ENCODE data around the gene PABPC1L.
A peak's percentile ranks its signal among the peaks of the same experiment; 100 is the strongest.

Gene PABPC1L

DNA sequence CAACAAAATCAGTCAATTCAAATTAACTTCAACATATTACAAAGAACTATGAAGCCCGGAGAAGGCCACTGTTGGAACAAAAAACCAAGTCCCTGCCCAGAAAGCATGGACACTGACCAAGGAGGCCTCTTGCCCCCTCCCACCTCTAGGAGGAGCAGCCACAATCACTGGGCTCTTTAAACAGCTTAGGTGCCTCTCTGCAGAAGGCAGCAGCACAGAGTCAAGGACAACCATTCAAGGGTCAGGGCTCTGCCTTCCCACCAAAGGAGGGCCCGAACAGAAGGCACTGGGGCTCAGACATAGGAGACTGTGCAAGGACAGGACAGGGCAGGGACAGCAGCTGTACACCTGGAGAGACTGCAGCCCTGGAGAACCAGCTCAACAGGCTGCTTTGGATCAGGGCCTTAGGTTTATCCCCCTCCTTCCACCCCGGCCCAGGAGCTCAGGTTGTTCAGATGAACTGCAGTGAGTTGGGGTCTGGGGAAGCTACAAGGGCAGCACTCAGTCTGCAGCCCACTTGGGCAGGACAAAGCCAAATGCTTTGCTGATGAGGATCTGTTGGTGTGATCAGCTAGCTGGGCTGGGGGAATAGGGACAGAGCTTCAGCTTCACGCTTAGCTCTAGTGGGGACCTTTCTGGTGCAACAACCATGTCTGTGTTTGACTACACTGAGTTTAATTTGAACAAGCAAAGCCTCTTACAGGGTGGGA is 32.6 kb downstream of the PABPC1L start:
- peak; percentile 28 for DNase-seq (ENCODE audit: low read depth)

DNA sequence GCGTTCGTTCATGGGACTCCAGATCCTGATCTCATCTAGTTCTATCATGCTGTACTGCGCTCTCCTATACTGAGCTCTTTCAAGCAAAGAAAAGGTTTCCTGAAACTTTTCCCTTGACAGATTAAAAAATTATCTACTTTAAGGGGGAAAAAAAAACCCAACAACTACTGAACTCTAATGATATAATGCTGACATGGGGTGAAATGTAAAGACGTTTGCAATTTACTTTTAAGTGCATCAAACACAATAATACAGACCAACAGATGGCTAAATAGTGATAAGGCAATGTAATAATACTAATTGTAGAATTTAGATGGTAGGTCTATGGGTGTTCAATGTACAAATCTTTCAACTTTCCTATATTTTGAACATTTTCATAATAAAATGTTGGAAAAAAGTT is 34.0 kb downstream of the PABPC1L start:
- no peak for DNase-seq (ENCODE audit: low read depth)

DNA sequence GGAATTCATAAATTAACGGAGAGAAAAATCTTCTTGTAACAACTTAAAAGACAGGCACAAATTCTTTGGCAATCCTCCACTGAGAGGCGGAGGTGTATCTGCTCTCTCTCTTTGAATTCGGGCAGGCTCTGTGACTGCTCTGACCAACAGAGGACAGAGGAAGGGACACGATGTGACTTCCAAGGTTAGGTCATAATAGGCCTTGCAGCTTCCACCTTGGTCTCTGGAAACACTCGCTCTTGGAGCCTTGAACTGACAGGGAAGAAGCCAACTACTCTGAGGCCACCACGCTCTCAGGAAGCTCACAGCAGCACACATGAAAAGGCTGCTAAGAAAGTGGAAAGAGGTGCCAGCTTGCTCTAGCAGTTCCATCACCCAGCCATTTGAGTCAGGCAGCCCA is 35.4 kb downstream of the PABPC1L start:
- DNase-seq (ENCODE audit: low read depth), result no peak

DNA sequence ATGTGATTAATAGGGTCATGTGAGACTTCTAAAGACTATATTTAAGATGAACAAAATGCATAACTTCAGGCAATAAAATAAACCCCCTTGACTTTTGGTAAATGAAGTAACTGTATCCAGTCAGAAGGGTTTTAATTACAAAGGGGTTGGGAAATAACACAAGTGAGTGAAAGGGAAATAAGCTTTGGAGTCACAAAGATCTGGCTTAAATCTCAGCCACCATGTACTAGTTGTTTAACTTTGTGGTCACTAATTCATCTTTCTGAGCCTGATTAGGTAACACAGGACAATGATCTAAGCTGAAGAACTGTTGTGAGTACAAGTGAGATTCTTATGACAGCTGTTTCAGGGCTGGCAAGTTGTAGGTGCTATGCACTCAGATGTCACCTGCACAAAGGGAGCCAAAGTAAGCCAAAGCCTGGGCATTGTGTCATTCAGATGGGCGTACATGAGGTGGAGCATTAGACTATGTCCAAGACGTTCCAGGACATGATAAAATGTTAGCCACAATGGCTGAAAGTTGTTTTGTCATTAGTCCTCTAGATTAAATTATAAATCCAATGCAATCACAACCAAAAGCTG is 36.5 kb downstream of the PABPC1L start:
- DNase-seq (ENCODE audit: low read depth), result no peak

DNA sequence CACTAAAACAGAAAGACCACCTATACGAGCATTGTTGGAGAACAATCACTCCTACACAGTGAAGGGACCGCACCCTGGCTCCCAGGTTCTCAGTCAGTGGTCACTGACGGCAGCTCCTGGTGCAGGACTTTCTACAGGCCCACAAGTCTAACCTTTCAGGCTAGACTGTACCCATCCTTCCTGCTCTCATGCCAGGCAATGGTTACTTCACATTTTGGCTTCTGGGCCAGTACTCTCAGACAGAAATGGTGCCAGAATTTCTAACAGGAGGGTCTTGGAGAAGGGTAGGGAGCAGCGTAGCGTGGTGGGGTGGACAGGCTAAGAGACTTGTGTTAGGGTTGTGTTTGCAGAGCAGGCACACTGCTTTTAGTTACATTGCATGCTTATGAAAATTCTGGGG is 38.2 kb downstream of the PABPC1L start:
- no peak for DNase-seq (ENCODE audit: low read depth)

DNA sequence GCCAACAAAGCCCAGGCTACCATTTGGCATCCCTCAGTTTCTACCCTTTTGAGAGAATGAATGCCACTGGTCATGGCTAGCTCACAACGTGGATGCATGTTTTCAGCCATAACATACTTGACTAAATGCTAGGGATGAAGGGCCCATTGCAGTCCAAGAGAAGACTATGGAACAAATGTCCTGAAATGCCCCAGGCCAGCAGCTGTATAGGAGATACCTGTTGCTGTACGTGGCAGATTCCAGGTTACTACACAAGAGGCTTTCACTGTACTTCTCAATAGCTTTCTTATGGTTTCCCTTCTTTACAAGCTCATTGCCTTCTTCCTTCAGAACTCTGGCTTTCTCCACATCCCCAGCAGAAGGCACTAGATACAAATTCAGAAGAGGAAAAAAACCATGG is 38.7 kb downstream of the PABPC1L start:
- no peak for DNase-seq (ENCODE audit: low read depth)

DNA sequence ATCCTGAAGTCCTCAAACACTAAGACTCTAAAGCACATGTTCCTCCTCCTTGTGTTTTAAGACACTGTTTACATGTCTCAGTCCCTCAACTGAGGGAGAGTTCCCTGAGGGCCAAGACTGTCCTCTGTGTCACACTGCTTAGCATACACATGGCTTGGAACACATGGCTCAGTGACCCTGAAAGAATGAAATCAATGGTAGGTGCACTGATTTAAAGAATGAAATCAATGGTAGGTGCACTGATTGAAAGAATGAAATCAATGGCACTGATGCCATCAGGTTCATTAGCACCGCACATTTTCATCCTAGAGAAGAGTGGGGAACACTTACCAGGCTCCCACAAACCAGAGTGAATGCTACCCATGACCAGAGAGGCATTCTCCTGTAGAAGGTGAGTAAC is 40.5 kb downstream of the PABPC1L start:
- no peak for DNase-seq (ENCODE audit: low read depth)

DNA sequence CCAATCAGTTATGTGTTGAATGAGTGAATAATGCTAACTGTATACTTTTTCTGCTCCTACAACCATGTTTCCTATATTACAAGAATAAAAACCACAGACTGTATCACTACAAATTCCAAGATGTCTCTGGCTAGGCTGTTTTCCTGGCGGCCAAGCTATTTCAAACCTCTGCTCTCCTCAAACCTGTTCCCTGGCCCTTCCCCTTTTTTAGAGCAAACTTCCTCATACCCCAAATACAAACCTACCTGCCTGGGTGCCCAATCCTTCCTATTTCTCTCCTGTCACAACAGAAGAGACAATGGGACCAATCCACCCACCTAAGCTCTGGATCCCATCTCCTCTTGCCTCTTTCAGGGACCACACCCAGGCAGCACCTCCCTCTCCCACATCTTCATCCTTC is 42.9 kb downstream of the PABPC1L start:
- no peak for DNase-seq (ENCODE audit: low read depth)

DNA sequence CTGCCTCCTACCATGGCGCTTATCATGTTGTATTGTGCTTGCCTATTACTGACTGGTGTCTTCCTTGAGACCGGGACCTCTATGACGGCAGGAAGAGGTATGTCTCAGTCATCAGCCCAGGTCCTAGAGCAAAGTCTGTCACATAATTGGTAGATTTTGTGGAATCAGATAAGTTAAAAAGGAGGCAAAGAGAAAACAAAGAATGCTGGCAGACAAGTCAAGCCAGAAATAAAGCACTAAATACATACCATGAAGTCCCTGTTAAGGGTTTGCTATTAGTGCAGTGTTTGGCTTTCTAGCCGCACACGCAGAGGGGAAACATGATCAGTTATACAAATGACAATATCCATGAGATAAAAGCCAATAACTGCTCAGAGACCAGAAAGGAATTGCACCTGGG is 44.4 kb downstream of the PABPC1L start:
- no peak for DNase-seq (ENCODE audit: low read depth)

DNA sequence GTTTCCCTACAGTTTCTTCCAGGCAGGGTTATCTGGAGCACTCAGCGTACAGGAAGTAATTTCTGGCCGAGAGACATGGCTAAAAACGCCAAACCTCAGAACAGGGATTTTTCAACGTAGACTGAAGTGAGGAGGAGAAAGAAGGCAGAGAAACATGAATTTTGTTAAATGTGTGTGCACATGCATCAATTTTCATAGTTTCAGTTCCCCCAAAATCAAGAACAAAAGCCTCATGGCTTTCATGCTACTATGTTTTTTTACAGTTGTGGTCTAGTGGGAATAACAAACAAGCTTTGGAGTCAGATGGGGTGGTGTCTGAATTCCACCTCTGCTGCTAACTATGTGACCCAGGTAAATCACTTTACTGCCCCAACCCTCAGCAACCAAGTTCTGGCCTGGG is 45.4 kb downstream of the PABPC1L start:
- no peak for DNase-seq (ENCODE audit: low read depth)

DNA sequence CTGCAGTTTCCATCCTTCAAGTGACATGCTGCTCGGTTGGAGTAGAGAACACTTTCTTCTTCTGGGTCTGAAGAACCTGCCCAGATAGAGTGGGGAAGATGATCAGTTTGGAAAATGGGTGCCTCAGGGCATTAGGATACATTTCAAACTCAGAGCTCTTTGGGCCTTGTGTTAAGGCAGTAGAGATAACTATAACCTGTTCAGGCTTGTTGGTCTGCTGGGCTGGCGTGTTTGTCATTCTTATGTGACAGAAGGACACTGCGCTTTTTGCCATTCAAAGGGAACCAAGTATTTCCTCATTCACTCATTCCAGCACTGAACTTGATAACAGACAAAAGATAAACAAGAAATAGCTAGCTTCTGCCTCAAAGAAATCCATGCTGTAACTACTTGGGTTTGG is 46.5 kb downstream of the PABPC1L start:
- no peak for DNase-seq (ENCODE audit: low read depth)

DNA sequence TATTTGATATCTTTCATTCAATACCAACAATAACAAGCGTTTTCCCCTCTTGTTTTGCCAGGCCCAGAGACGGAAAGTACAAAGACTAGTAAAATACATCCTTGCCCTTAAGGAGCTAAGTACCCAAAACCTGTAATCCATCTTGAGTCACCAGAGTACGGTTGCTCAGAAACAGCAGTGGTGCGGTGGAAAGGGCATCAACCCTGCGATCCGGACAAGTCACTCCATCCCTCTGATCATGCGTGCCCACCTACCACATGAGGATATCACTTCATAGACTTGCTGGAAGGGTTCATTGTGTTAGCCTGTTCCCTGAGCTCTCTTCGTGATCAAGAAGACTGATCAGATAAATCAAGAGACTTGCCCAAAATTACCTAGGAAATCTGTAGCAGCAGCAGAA is 48.4 kb downstream of the PABPC1L start:
- DNase-seq (ENCODE audit: low read depth), result no peak

DNA sequence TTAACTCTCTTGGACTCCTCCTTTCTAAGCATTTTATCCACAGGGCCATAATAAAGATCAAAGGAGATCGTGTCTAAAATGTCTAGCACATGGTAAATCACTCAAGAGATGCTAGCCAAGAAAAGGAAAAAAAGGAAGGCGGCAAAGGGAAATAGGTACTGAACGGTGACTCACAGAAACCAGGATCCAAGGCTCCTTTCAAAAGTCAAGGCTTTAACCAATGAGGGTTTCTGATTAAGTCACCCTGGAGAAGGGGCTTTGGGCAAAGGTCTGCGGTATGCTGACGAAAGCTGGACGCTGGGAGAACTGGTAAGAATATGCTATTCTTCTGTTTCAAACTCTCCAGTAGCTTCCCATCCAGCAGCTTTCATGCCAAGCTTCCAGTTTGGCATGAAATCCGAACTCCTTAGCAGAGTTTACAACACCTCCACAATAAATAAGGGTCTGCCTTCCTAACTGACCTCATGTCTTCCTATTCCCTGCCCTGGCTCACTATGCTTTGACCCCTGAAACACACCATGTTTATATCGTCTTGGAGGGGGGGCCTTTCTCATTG is 49.3 kb downstream of the PABPC1L start:
- peak; percentile 75 for DNase-seq (ENCODE audit: low read depth)

DNA sequence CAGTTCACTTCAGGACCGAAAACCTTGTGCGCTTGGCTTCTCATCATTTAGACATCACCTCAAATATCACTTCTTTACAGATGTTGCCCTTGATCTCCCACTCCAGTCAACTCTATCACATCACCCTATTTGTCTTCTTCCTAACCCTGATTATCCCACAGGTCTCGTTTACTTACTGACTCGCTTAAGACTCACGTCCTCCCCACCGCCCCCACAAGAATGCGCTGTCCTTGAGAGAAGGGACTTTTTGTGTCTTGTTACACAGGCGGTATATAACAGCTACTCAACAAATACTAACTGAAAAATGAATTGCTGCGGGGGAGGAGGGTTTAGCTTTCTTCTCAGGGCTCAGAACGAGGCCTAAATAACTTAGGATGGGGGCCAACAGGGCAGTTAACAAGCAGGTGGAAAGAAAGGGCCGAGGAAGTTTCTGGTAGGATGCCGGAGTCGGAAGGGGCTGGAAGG is 49.8 kb downstream of the PABPC1L start:
- DNase-seq (ENCODE audit: low read depth), result peak; percentile 90

DNA sequence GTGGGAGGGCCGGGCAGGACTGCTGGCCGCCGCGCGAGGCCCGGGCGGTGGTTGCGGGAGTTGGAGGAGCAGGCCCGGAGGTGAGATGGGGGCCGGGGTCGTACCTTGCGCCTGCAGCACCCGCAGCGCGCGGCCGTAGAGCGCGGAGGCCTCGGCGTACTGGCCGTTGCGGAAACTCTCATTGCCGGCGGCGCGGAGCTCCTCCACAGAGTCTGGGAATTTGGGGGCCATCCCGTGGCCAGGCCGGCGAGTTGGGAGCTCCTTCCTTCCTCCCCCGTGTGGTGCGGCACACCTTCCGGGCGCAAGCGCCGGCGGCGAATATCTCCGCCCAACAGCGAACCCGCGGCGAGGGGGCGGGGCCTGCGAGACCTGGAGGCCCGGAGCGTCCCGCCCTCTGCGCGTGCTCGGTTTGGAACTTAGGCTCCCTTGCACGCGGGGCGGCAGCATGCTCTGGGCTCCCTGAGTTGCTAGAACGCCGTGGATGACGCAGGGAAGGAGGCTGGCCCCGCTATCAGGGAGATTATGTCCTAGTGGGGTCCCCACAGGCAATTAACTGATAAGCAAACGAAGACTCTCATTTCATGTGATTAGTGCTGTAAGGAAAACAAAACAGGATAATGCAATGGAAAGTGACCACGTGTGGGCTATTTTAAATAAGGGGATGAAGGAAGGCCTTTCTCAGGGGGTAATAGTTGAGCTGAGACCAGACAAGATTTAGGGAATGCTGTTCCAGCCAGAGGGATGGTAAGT is 50.4 kb downstream of the PABPC1L start, which contains the start of gene TOMM34:
TSS of gene TOMM34 (minus strand) at position 295 of the 750 bp plus-strand sequence. CDS start at position 231, 64 bp downstream.
- DNase-seq (ENCODE audit: low read depth), result peak; percentile 99

DNA sequence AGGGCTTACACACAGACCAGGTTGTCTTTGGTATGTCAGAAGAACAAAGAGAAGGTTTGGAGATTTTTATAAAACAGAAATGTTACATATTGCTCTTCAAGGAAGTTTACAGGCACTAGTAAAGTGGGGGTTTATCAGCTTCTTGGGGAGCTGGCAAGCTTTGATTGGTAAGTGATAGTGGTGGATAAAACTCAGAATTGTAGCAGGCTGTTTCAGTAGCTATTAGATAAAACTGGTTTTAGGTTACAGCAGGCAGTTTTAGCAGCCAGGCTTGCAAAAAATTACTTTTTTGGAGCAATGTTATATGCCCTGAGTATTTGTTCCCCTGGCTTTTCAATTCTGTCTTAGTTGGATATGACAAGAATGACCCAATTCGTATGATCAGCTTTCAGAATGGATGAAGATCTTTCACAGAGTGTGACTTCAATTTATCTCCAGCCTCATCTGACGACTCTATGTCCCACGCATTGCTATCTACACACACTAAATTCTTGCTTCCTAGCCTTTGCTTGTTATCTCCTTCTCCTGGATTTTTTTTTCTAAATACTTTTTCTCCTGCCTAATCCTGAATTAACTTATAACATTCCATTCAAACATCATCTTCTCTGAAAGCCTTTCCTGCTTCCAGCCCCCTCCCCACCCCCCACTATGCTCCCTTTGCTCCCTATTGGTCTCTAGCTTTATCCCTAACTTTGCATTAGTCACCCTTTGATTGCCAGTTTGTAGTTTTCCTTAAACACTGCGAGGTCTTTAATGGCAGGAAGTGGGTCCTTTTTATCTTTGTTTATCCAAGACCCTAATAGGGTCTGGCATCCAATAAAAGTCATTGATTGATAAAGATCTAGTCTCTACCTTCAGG is 51.4 kb downstream of the PABPC1L start:
- peak; percentile 44 for DNase-seq (ENCODE audit: low read depth)

DNA sequence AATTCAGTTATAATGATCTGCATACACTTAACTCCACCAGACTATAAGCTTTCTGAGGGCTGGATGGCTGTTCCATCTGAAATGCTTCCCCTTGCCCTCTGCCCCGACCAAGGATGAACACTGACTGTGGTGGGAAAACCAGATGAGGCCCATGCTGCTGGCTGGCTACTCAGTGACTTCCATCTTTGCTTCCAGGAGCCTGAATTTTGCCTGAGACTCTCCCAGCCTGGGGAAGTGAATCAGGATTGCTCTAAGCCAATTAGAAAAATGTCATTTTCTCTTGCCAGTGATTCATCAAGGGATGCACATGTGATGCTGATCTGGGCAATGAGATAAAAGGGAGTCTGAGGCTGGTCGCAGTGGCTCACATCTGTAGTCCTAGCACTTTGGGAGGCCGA is 52.0 kb downstream of the PABPC1L start:
- DNase-seq (ENCODE audit: low read depth), result peak; percentile 96

DNA sequence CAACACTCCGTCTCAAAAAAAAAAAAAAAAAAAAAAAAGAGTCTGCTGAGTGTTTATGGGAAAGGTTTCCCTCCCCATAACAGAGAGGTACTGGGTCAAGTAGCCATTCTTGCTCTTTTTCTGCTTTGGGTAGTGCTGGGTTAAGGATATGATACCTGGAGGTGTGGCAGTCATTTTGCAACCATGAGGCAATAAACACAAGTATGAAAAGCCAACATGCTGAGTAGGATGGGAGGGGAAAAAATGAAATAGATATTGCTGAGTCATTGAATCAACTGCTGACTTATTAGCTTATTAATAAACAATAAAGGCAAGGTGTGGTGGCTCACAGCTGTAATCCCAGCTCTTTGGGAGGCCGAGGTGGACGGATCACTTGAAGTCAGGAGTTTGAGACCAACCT is 52.6 kb downstream of the PABPC1L start:
- DNase-seq (ENCODE audit: low read depth), result peak; percentile 34

DNA sequence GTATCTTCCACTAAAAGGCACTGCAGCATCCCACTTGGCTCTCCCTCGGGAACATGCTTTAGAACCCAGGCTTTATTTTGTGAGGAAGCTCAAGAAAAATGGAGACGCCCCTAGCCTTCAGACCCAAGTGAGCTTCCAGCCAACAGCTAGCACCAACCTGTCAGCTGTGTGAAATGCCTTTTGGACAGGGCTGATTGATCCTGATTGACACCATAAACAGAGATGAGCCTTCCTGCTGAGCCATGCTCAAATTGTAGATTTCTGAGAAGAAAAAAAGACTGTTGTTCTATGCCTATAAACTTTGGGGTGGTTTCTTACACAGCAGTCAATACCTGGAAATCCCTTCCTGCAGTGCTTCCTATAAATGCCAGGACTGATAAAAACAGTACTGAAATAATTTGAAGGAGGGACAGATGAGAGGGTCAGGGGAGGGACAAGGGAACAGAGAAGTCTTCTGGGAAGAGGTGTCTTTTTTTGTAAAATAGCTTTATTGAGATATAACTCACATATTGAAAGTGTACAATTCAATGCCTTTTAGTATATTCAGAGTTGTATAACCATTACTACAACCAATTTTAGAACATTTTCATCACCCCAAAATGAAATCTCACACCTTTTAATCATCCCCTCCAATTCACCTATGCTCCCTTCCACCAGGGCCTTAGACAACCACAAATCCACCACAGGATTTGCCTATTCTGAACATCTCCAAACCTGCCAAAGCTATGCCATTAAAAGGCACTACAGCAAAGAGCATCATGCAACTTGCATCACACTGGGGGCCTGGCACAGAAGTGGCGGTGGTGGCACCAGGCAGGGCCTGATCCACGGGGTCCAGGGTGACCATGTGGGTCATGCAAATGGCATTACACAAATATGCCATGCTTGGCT is 53.7 kb downstream of the PABPC1L start:
- DNase-seq (ENCODE audit: low read depth), result no peak

DNA sequence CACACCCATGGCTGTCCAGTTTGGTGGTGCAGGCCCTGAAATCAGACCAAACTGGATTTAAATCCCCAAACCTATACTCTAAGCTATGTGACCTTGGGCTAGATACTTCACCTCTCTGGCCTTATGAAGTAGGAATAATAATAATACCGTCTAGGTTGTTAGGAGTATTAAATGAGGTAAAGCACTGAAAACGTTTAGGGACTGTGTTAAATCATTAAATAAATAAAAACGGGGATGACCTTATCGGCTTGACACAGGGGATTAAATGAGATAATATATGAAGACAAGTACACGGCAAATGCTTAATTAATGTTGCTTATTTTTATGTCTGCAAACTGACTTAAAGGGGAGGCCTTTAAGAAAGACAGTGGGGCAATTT is 55.8 kb downstream of the PABPC1L start:
- DNase-seq (ENCODE audit: low read depth), result no peak

Measured in ELR (cell line).